Astrocyte (in vitro differentiated cells and primary cell): ENCODE measurements around the gene RALGAPB. TPM values are rescaled to one million over a fixed set of nuclear protein-coding genes. Genes with fewer than 3 reads are reported as not detected.

Experiments
- DNase-seq: peaks from one replicate; pipeline ENCODE4 v3.0.0-alpha.2; 2010; ENCODE audit warnings: low read depth
- FAIRE-seq: peaks from 2 replicates; lab custom pipeline; 2011; peaks lifted over from hg19 to GRCh38; lab: Jason Lieb, UNC
- H2AFZ ChIP-seq: 2 replicates; pipeline ENCODE4 v1.6.0; 2012; ENCODE audit warnings: low read depth, low read length, inconsistent platforms
- H3K27ac ChIP-seq: 2 replicates; pipeline ENCODE4 v1.5.1; 2011; ENCODE audit warnings: low read depth, low read length, inconsistent platforms
- H3K27me3 ChIP-seq: 2 replicates; pipeline ENCODE4 v1.6.0; 2011; ENCODE audit warnings: low read length, inconsistent platforms; ENCODE audit not compliant: insufficient read depth
- H3K36me3 ChIP-seq: 2 replicates; pipeline ENCODE4 v1.5.1; 2011; ENCODE audit warnings: low read length, inconsistent platforms; ENCODE audit not compliant: insufficient read depth
- H3K4me1 ChIP-seq: 2 replicates; pipeline ENCODE4 v1.5.1; 2011; ENCODE audit warnings: low read length, inconsistent platforms; ENCODE audit not compliant: insufficient read depth
- H3K4me2 ChIP-seq: 2 replicates; pipeline ENCODE4 v1.6.0; 2012; ENCODE audit warnings: low read length, inconsistent platforms
- H3K4me3 ChIP-seq: 2 replicates; pipeline ENCODE4 v1.5.1; 2011; ENCODE audit warnings: low read depth, mild to moderate bottlenecking, low read length, inconsistent platforms; ENCODE audit not compliant: insufficient read depth
- H3K79me2 ChIP-seq: 2 replicates; pipeline ENCODE4 v1.6.0; 2012; ENCODE audit warnings: mild to moderate bottlenecking, low read length, inconsistent platforms; ENCODE audit not compliant: insufficient read depth
- H3K9ac ChIP-seq: 2 replicates; pipeline ENCODE4 v1.6.0; 2012; ENCODE audit warnings: mild to moderate bottlenecking, low read length, inconsistent platforms
- H3K9me3 ChIP-seq: 2 replicates; pipeline ENCODE4 v1.5.1; 2012; ENCODE audit warnings: low read depth, mild to moderate bottlenecking, low read length, inconsistent platforms; ENCODE audit not compliant: insufficient read depth
- H4K20me1 ChIP-seq: 2 replicates; pipeline ENCODE4 v1.6.0; 2012; ENCODE audit warnings: low read length, inconsistent platforms; ENCODE audit not compliant: insufficient read depth
- H3K27ac Mint-ChIP-seq: one replicate; pipeline ENCODE4 v1.8.0; 2021; ENCODE audit warnings: mild to moderate bottlenecking, mixed read lengths; ENCODE audit not compliant: unreplicated experiment
- H3K27me3 Mint-ChIP-seq: one replicate; pipeline ENCODE4 v1.8.0; 2021; ENCODE audit warnings: low read depth, mixed read lengths; ENCODE audit not compliant: unreplicated experiment
- H3K36me3 Mint-ChIP-seq: one replicate; pipeline ENCODE4 v1.8.0; 2021; ENCODE audit warnings: low read depth, mixed read lengths; ENCODE audit not compliant: unreplicated experiment
- H3K4me1 Mint-ChIP-seq: one replicate; pipeline ENCODE4 v1.8.0; 2021; ENCODE audit warnings: low read depth, mixed read lengths; ENCODE audit not compliant: unreplicated experiment
- H3K4me3 Mint-ChIP-seq: one replicate; pipeline ENCODE4 v1.8.0; 2021; ENCODE audit warnings: mild to moderate bottlenecking, moderate library complexity, mixed read lengths; ENCODE audit not compliant: unreplicated experiment
- H3K9me3 Mint-ChIP-seq: one replicate; pipeline ENCODE4 v1.8.0; 2021; ENCODE audit warnings: mild to moderate bottlenecking, mixed read lengths; ENCODE audit not compliant: unreplicated experiment
- CTCF ChIP-seq: IDR thresholded peaks from 2 replicates; pipeline ENCODE4 v1.5.1; 2011; ENCODE audit warnings: low read depth, mild to moderate bottlenecking, inconsistent platforms, low read length, moderate library complexity; ENCODE audit not compliant: insufficient read depth
- EZH2 ChIP-seq: IDR thresholded peaks from 2 replicates; pipeline ENCODE4 v1.6.1; 2012; ENCODE audit warnings: mild to moderate bottlenecking, low read length, inconsistent platforms; ENCODE audit not compliant: insufficient read depth
- total RNA-seq: library from RNA; stranded (reverse); gene quantifications from 2 replicates; pipeline ENCODE4 v1.2.1, GENCODE V29; 2021

RALGAPB gene
- total RNA-seq, 1 donor from 2014 or later: 40.2 TPM

DNA sequence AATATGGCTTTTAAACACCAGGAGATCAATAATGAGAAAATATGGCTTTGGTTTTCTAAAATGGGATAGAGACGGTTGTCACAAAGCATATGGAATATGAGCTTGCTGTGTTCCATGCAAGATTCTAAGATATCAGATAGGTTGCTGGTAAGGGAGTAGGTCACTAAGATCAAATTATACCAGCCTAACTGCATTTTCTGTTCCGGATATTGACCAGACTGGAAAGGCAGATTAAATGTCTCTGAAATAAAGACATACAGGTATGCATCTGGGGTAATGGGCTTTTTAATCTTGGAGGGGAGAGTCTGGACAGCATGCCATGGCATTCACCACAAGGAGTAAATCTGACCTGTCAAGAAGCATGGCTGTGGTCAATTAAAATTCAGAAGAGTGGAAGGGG is 73.1 kb downstream of the RALGAPB start:
- H3K36me3 Mint-ChIP-seq: peaks cover 17% of the 10 kb centered on the region
- no peak for TF ChIP-seq EZH2
- no peak for TF ChIP-seq CTCF
- no peak overlapping the region for H3K27ac Mint-ChIP-seq
- no peaks in the 10 kb centered on the region for H3K27me3 ChIP-seq
- no peak overlapping the region for H3K4me3 Mint-ChIP-seq
- H3K9me3 Mint-ChIP-seq: no peaks in the 10 kb centered on the region
- FAIRE-seq: no peak
- no peak overlapping the region for H3K9ac ChIP-seq
- peaks cover 15% of the 10 kb centered on the region for H4K20me1 ChIP-seq
- H3K79me2 ChIP-seq: no peaks in the 10 kb centered on the region
- H3K4me3 ChIP-seq: no peak overlapping the region
- no peaks in the 10 kb centered on the region for H3K27me3 Mint-ChIP-seq
- H3K4me1 ChIP-seq: no peaks in the 10 kb centered on the region
- DNase-seq: no peak
- peaks cover 44% of the 10 kb centered on the region for H3K36me3 ChIP-seq
- no peak overlapping the region for H3K4me2 ChIP-seq
- H3K27ac ChIP-seq: no peak overlapping the region
- H3K9me3 ChIP-seq: no peaks in the 10 kb centered on the region
- H3K4me1 Mint-ChIP-seq: no peaks in the 10 kb centered on the region
- no peak overlapping the region for H2AFZ ChIP-seq

DNA sequence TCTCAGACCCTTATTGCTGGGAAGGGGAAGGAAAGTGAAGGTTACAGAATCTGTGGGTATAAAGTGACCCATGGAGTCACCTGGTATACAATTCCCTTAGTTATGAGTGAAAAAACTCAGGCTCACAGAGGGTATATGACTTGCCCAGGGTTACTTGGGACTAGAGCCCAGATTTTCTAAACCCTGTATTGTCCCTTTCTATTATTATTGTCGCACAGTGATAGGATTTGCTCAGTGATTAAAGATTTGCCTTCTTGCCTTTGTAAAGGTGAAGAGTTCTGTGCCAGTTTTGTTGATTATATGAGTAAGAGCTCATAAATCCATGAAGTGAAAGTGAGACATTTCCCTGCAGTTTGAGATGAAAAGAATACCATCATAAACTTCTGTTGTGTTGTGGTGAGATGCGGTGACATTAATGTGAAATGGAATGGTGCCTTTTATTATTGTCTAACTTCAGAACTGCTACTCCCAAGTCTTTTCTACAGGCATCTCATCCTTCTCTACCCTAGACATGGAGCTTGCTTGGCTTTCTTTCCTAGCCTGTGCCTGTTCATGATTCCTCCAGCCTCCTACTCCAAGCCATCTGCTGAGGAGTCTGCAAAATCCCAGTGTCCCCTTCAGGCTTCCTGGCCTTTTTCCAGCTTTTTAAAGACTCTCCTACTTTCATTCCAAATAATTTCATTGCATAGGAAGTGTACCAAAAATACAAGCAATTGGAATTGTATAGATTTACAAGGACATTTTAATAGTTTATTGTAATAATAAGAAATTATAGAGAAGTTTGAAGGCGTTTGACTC is 74.8 kb downstream of the RALGAPB start:
- peaks cover 13% of the 10 kb centered on the region for H3K36me3 Mint-ChIP-seq
- DNase-seq: no peak

More for the DNA sequence above, 74.8 kb downstream of the RALGAPB start:
- no peak overlapping the region for H3K4me3 ChIP-seq
- Mint-ChIP-seq H3K27me3 (no peaks in the 10 kb centered on the region), H3K4me3 (no peak overlapping the region), H3K9me3 (no peaks in the 10 kb centered on the region), H3K27ac (no peak overlapping the region), H3K4me1 (no peaks in the 10 kb centered on the region)
- peaks cover 43% of the 10 kb centered on the region for H3K36me3 ChIP-seq
- H4K20me1 ChIP-seq: peaks cover 12% of the 10 kb centered on the region
- H3K27ac ChIP-seq: no peak overlapping the region
- TF ChIP-seq EZH2: no peak
- no peak for TF ChIP-seq CTCF
- no peak for FAIRE-seq
- H3K4me1 ChIP-seq: no peaks in the 10 kb centered on the region
- H3K4me2 ChIP-seq: no peak overlapping the region
- no peaks in the 10 kb centered on the region for H3K27me3 ChIP-seq
- no peaks in the 10 kb centered on the region for H3K9me3 ChIP-seq
- no peak overlapping the region for H3K9ac ChIP-seq
- H3K79me2 ChIP-seq: no peaks in the 10 kb centered on the region
- no peak overlapping the region for H2AFZ ChIP-seq
